ENCODE data around the gene SLC9A5.

SLC9A5 gene

GRCh38 chr16:67199011-67199807 is 49.6 kb upstream of the SLC9A5 start, which contains the start of gene ELMO3 (continued):
- TF ChIP-seq ZNF565 (CRISPR knock-in tag; conservative IDR thresholded peaks at IDR 0.05; ENCODE audit: low read depth): no peak
- no peak for TF ChIP-seq OSR1 (CRISPR knock-in tag; IDR thresholded peaks at IDR 0.05)
- no peak for TF ChIP-seq TSHZ2 (CRISPR knock-in tag; IDR thresholded peaks at IDR 0.05)
- TF ChIP-seq PATZ1 (CRISPR knock-in tag; IDR thresholded peaks at IDR 0.05; ENCODE audit: borderline replicate concordance): no peak
- no peak for TF ChIP-seq ISL1 (CRISPR knock-in tag; IDR thresholded peaks at IDR 0.05)

GRCh38 chr16:67199808-67200198 is 49.0 kb upstream of the SLC9A5 start:
- TF ChIP-seq TSHZ2 (CRISPR knock-in tag; IDR thresholded peaks at IDR 0.05) (no peak), OSR1 (CRISPR knock-in tag; IDR thresholded peaks at IDR 0.05) (no peak), TOX (CRISPR knock-in tag; IDR thresholded peaks at IDR 0.05; ENCODE audit: borderline replicate concordance) (no peak), ZC3H10 (CRISPR knock-in tag; IDR thresholded peaks at IDR 0.05) (no peak), ISL1 (CRISPR knock-in tag; IDR thresholded peaks at IDR 0.05) (no peak), GLIS3 (CRISPR knock-in tag; IDR thresholded peaks at IDR 0.05) (no peak), ARNTL (CRISPR knock-in tag; IDR thresholded peaks at IDR 0.05; ENCODE audit: borderline replicate concordance, low read depth) (no peak), BACH2 (CRISPR knock-in tag; IDR thresholded peaks at IDR 0.05; ENCODE audit: borderline replicate concordance) (no peak), SNAI2 (CRISPR knock-in tag; IDR thresholded peaks at IDR 0.05) (no peak), ZFP30 (CRISPR knock-in tag; IDR thresholded peaks at IDR 0.05) (no peak), ZNF70 (CRISPR knock-in tag; IDR thresholded peaks at IDR 0.05) (no peak), CREB5 (CRISPR knock-in tag; IDR thresholded peaks at IDR 0.05; ENCODE audit: low read depth) (no peak), CSDC2 (CRISPR knock-in tag; IDR thresholded peaks at IDR 0.05) (no peak), RARB (CRISPR knock-in tag; IDR thresholded peaks at IDR 0.05) (no peak), PPARA (CRISPR knock-in tag; IDR thresholded peaks at IDR 0.05; ENCODE audit: borderline replicate concordance) (no peak), ZNF565 (CRISPR knock-in tag; conservative IDR thresholded peaks at IDR 0.05; ENCODE audit: low read depth) (no peak)
- ATAC-seq: no peak

- ATAC-seq: no peak
- TF ChIP-seq ESRRG (CRISPR knock-in tag; IDR thresholded peaks at IDR 0.05): no peak
- no peak for TF ChIP-seq ZC3H10 (CRISPR knock-in tag; IDR thresholded peaks at IDR 0.05)
- TF ChIP-seq OSR1 (CRISPR knock-in tag; IDR thresholded peaks at IDR 0.05): no peak
- TF ChIP-seq ZNF8 (CRISPR knock-in tag; IDR thresholded peaks at IDR 0.05): no peak
- TF ChIP-seq GLIS3 (CRISPR knock-in tag; IDR thresholded peaks at IDR 0.05): no peak
- TF ChIP-seq TCF4 (CRISPR knock-in tag; IDR thresholded peaks at IDR 0.05; ENCODE audit: borderline replicate concordance): no peak
- no peak for TF ChIP-seq ISL1 (CRISPR knock-in tag; IDR thresholded peaks at IDR 0.05)
- no peak for TF ChIP-seq ZFP3 (CRISPR knock-in tag; IDR thresholded peaks at IDR 0.05)
- no peak for TF ChIP-seq TOX (CRISPR knock-in tag; IDR thresholded peaks at IDR 0.05; ENCODE audit: borderline replicate concordance)
- no peak for TF ChIP-seq RARB (CRISPR knock-in tag; IDR thresholded peaks at IDR 0.05)
- TF ChIP-seq BACH2 (CRISPR knock-in tag; IDR thresholded peaks at IDR 0.05; ENCODE audit: borderline replicate concordance): no peak
- no peak for TF ChIP-seq CSRNP3 (CRISPR knock-in tag; IDR thresholded peaks at IDR 0.05)
- TF ChIP-seq PATZ1 (CRISPR knock-in tag; IDR thresholded peaks at IDR 0.05; ENCODE audit: borderline replicate concordance): no peak
Observed at GRCh38 chr16:67200491-67200890, 48.3 kb upstream of the SLC9A5 start.

All from SK-N-SH treated with all-trans-retinoic acid at 6 μM for 48 hours (cell line).